Pancreas (tissue), 10 donors: ENCODE data around the gene MAU2. TPM values are rescaled to one million over a fixed set of nuclear protein-coding genes. Genes with fewer than 3 reads are reported as not detected.

Experiments used
- ATAC-seq, 4 donors: fragments of 200-7000 bp; cut with Tn5 transposase; one replicate each; pipeline versions ENCODE4 v1.8.0 to v1.9.1; 2020; ENCODE audit warnings: mild to moderate bottlenecking in 4 of 4, moderate library complexity in 4 of 4
- DNase-seq, 6 donors: peaks; one replicate each; pipeline ENCODE4 v3.0.0-alpha.2; 2020
- FAIRE-seq: peaks from 2 replicates; lab custom pipeline; 2012; peaks lifted over from hg19 to GRCh38; lab: Jason Lieb, UNC
- H3K27ac ChIP-seq, 4 donors: fragments of 200-600 bp; sonication (generic); 1 replicate in 3 of 4; 2 replicates in 1 of 4; pipeline versions ENCODE4 v1.5.0 to v1.8.0; 2020
- H3K27me3 ChIP-seq, 4 donors: fragments of 200-600 bp; one replicate each; pipeline ENCODE4 v1.8.0; 2021
- H3K36me3 ChIP-seq, 3 donors: fragments of 200-600 bp; sonication (generic) in 1 of 3; one replicate each; pipeline versions ENCODE4 v1.5.0 to v1.8.0; 2020 to 2021
- H3K4me1 ChIP-seq, 3 donors: fragments of 200-600 bp; one replicate each; pipeline ENCODE4 v1.8.0; 2021
- H3K4me3 ChIP-seq, 4 donors: fragments of 200-600 bp; sonication (generic) in 2 of 4; one replicate each; pipeline versions ENCODE4 v1.5.0 to v1.8.0; 2020 to 2021
- H3K9me3 ChIP-seq, 4 donors: fragments of 200-600 bp; one replicate each; pipeline ENCODE4 v1.8.0; 2021
- CTCF ChIP-seq, 4 donors: fragments of 200-600 bp; sonication (generic) in 3 of 4; IDR thresholded peaks; one replicate each; pipeline versions ENCODE4 v1.5.0 to v1.8.0; 2021; ENCODE audit warnings: antibody characterized with exemption in 4 of 4
- WGBS, 2 donors: extraction: QIAGEN DNeasy Blood & Tissue Kit; methylation state at CpG; one replicate each; pipeline ENCODE4 v1.1.7; 2013; 5-methylcytosine and 5-hydroxymethylcytosine counted together
- intact Hi-C, 3 donors: fragments of 100-400 bp; cut with DNase I; formaldehyde crosslinking; loops; one replicate each; pipeline versions ENCODE4 v1.11.1 to v1.14.2; 2022
- polyA plus RNA-seq, 2 donors: library from polyadenylated mRNA; stranded (reverse); fragments of 200-250 nt; gene quantifications; one replicate each; pipeline ENCODE4 v1.2.3, GENCODE V29; 2013
- total RNA-seq, 6 donors: library from RNA; stranded (reverse); fragmentation: NEBNext Ultra II Directional in 4 of 6; extraction: Animal tissue kit (Norgen Biotek cat#: 25700) in 4 of 6; gene quantifications; one replicate each; pipeline versions ENCODE4 v1.2.1 to v1.2.4, GENCODE V29; 2021 to 2023
- donor health status: healthy with polysubstance abuse.
- donor health status: DM: no; HTN: no; CAD: no; lungs with moderate emphysema.
- donor health status: DM: no; HTN: no; CAD: no.
- donor health status: control.
- donor health status: control.
- donor health status: Bipolar disorder and iron deficiency.
- donor health status: DM: yes; HTN: yes; CAD: no.
- donor health status: DM: no; HTN: no; CAD: no.
- donor health status: DM: no; HTN: no; CAD: no.
- donor health status: DM: yes; HTN: yes; CAD: no.

The MAU2 gene
- total and polyA plus RNA-seq, 8 donors, result 22.6 to 38.8 (median 30.2) TPM

GRCh38 chr19:19405971-19406877, 85.6 kb downstream of the MAU2 start:
- intact Hi-C loops, result no loop called here
- 1% methylated on average over 35 to 87 of the region's 87 CpGs for WGBS, 2 donors
- Histone ChIP-seq H3K4me3 (peak overlapping the region; percentile 49 to 97 (median 74)), H3K9me3 (no peaks in the 10 kb centered on the region), H3K4me1 (peaks cover 25 to 50% (median 31%) of the 10 kb centered on the region in 3 donors), H3K27me3 (no peaks in the 10 kb centered on the region), H3K27ac (peak overlapping the region; percentile 60 to 80 (median 77)), H3K36me3 (no peaks in the 10 kb centered on the region)
- FAIRE-seq (no peak), ATAC-seq (peak; percentile 17 to 41 (median 31)), DNase-seq (peak; percentile 50 to 86 (median 66))
- TF ChIP-seq CTCF (IDR thresholded peaks at IDR 0.05), result no peak

- peak in 1 of 4 donors; percentile 13 for TF ChIP-seq CTCF (IDR thresholded peaks at IDR 0.05)
- ATAC-seq (peak in 3 of 4 donors; percentile 29 to 53 (median 53)), DNase-seq (peak in 4 of 6 donors; percentile 41 to 58 (median 48)), FAIRE-seq (peak; percentile 17)
- Histone ChIP-seq H3K4me3 (peak overlapping the region; percentile 49 to 97 (median 74)), H3K36me3 (no peaks in the 10 kb centered on the region), H3K27me3 (no peaks in the 10 kb centered on the region), H3K27ac (peak overlapping the region; percentile 60 to 80 (median 77)), H3K4me1 (peaks cover 25 to 50% (median 31%) of the 10 kb centered on the region in 3 donors), H3K9me3 (no peaks in the 10 kb centered on the region)
- 8 to 13% methylated on average over 12 of the region's 12 CpGs for WGBS, 2 donors
- intact Hi-C loops, result no loop called here
These were observed 86.4 kb downstream of the MAU2 start for GRCh38 chr19:19406878-19407632.

GRCh38 chr19:19407633-19407930, 87.0 kb downstream of the MAU2 start:
- FAIRE-seq, result no peak
- intact Hi-C loops, result no loop called here

More at GRCh38 chr19:19407633-19407930, 87.0 kb downstream of the MAU2 start:
- no peaks in the 10 kb centered on the region for H3K27me3 ChIP-seq
- peak overlapping the region in 3 of 4 donors; percentile 49 to 97 (median 87) for H3K4me3 ChIP-seq
- no peak for DNase-seq
- no peaks in the 10 kb centered on the region for H3K36me3 ChIP-seq
- H3K4me1 ChIP-seq, result peaks cover 25 to 50% (median 31%) of the 10 kb centered on the region in 3 donors
- peak overlapping the region in 3 of 4 donors; percentile 75 to 80 (median 79) for H3K27ac ChIP-seq
- no peaks in the 10 kb centered on the region for H3K9me3 ChIP-seq
- WGBS, 2 donors, result 51 to 63% methylated on average over 4 of the region's 4 CpGs
- ATAC-seq, result no peak
- no peak for TF ChIP-seq CTCF (IDR thresholded peaks at IDR 0.05)

Other genes starting within 250 kb of the MAU2 start
- gene TMEM161A, start 182.4 kb upstream of the MAU2 start, total RNA-seq, result 10 to 100 TPM; 10.5 to 14.6 (median 11.7) TPM
- 10 to 100 TPM; 35.2 to 35.6 TPM for gene TMEM161A, start 182.4 kb upstream of the MAU2 start, polyA plus RNA-seq
- gene MEF2B, start 150.6 kb upstream of the MAU2 start, total RNA-seq, result 1 to 10 TPM in 2 of 6 donors, under 1 TPM in 4; 0.34 to 1.5 (median 0.89) TPM
- 1 to 10 TPM; 1.7 to 2.8 TPM for gene MEF2B, start 150.6 kb upstream of the MAU2 start, polyA plus RNA-seq
- 10 to 100 TPM in 4 of 6 donors, 1 to 10 TPM in 2; 7.2 to 13.7 (median 10.3) TPM for gene BORCS8, start 128.7 kb upstream of the MAU2 start, total RNA-seq
- 10 to 100 TPM; 25.9 to 28.9 TPM for gene BORCS8, start 128.7 kb upstream of the MAU2 start, polyA plus RNA-seq
- gene RFXANK, start 128.6 kb upstream of the MAU2 start, total RNA-seq, result 10 to 100 TPM; 21.0 to 40.4 (median 30.8) TPM
- gene RFXANK, start 128.6 kb upstream of the MAU2 start, polyA plus RNA-seq, result 100 to 1,000 TPM in 1 of 2 donors, 10 to 100 TPM in 1; 83.1 to 111 TPM
- 1 to 10 TPM; 6.8 to 9.8 (median 8.3) TPM for gene NR2C2AP, start 117.4 kb upstream of the MAU2 start, total RNA-seq
- 10 to 100 TPM; 15.7 to 19.1 TPM for gene NR2C2AP, start 117.4 kb upstream of the MAU2 start, polyA plus RNA-seq
- under 1 TPM in 3 of 6 donors, not detected in 3; 0.04 to 0.13 (median 0.06) TPM for gene NCAN, start 108.9 kb upstream of the MAU2 start, total RNA-seq
- under 1 TPM; 0.04 to 0.12 TPM for gene NCAN, start 108.9 kb upstream of the MAU2 start, polyA plus RNA-seq
- under 1 TPM in 5 of 6 donors, not detected in 1; 0.08 to 0.50 (median 0.23) TPM for gene TM6SF2, start 47.5 kb upstream of the MAU2 start, total RNA-seq
- gene TM6SF2, start 47.5 kb upstream of the MAU2 start, polyA plus RNA-seq, result 1 to 10 TPM; 1.5 to 1.6 TPM
- 10 to 100 TPM; 14.6 to 24.6 (median 18.2) TPM for gene SUGP1, start 320 bp upstream of the MAU2 start, total RNA-seq
- gene SUGP1, start 320 bp upstream of the MAU2 start, polyA plus RNA-seq, result 10 to 100 TPM; 42.8 to 50.3 TPM
- 10 to 100 TPM; 31.4 to 51.8 (median 41.8) TPM for gene GATAD2A, start 84.8 kb downstream of the MAU2 start, total RNA-seq
- gene GATAD2A, start 84.8 kb downstream of the MAU2 start, polyA plus RNA-seq, result 10 to 100 TPM; 11.9 to 13.1 TPM
- gene TSSK6, start 194.7 kb downstream of the MAU2 start, total RNA-seq, result 1 to 10 TPM in 4 of 6 donors, under 1 TPM in 2; 0.69 to 2.3 (median 1.3) TPM
- 1 to 10 TPM; 1.5 to 2.5 TPM for gene TSSK6, start 194.7 kb downstream of the MAU2 start, polyA plus RNA-seq
- 100 to 1,000 TPM in 4 of 6 donors, 10 to 100 TPM in 2; 87.9 to 154 (median 127) TPM for gene NDUFA13, start 195.4 kb downstream of the MAU2 start, total RNA-seq
- gene NDUFA13, start 195.4 kb downstream of the MAU2 start, polyA plus RNA-seq, result 100 to 1,000 TPM; 147 to 178 TPM
- gene YJEFN3, start 208.1 kb downstream of the MAU2 start, total RNA-seq, result 1 to 10 TPM in 5 of 6 donors, under 1 TPM in 1; 0.76 to 3.7 (median 1.9) TPM
- gene YJEFN3, start 208.1 kb downstream of the MAU2 start, polyA plus RNA-seq, result 10 to 100 TPM; 28.4 to 38.8 TPM
- 1 to 10 TPM in 1 of 6 donors, under 1 TPM in 1, not detected in 4; 0.12 to 1.4 TPM for gene CILP2, start 217.4 kb downstream of the MAU2 start, total RNA-seq
- gene CILP2, start 217.4 kb downstream of the MAU2 start, polyA plus RNA-seq, result not detected